ENCODE results near the gene TMX2.

- TF ChIP-seq, protein P1, sequence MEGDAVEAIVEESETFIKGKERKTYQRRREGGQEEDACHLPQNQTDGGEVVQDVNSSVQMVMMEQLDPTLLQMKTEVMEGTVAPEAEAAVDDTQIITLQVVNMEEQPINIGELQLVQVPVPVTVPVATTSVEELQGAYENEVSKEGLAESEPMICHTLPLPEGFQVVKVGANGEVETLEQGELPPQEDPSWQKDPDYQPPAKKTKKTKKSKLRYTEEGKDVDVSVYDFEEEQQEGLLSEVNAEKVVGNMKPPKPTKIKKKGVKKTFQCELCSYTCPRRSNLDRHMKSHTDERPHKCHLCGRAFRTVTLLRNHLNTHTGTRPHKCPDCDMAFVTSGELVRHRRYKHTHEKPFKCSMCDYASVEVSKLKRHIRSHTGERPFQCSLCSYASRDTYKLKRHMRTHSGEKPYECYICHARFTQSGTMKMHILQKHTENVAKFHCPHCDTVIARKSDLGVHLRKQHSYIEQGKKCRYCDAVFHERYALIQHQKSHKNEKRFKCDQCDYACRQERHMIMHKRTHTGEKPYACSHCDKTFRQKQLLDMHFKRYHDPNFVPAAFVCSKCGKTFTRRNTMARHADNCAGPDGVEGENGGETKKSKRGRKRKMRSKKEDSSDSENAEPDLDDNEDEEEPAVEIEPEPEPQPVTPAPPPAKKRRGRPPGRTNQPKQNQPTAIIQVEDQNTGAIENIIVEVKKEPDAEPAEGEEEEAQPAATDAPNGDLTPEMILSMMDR (IDR thresholded peaks at IDR 0.05): no peak
- no peak for TF ChIP-seq POLR2A (IDR thresholded peaks at IDR 0.05)
Measured at GRCh38 chr11:57732661-57733060, 20.3 kb downstream of the TMX2 start.
